GM23248 (cell line): ENCODE results near the gene TBX21. TPM values are rescaled to one million over a fixed set of nuclear protein-coding genes. Genes with fewer than 3 reads are reported as not detected.
A peak's percentile ranks its signal among the peaks of the same experiment; 100 is the strongest.

Experiments used
- DNase-seq: peaks from one replicate; pipeline ENCODE4 v3.0.0-alpha.2; 2015
- H2AFZ ChIP-seq: fragments of 200-600 bp; sonication (generic); 2 replicates; pipeline ENCODE4 v1.6.1; 2016; ENCODE audit warnings: antibody characterized with exemption
- H3F3A ChIP-seq: fragments of 200-600 bp; sonication (generic); 2 replicates; pipeline ENCODE4 v1.6.1; 2016; ENCODE audit warnings: mild to moderate bottlenecking, antibody characterized with exemption, mixed run types; ENCODE audit not compliant: insufficient read depth
- H3K27ac ChIP-seq: fragments of 200-600 bp; sonication (generic); 2 replicates; pipeline ENCODE4 v1.5.1; 2016; ENCODE audit warnings: mild to moderate bottlenecking
- H3K27me3 ChIP-seq: fragments of 200-600 bp; sonication (generic); replicated peaks from 2 replicates; pipeline ENCODE4 v1.6.1; 2016; ENCODE audit warnings: mild to moderate bottlenecking; ENCODE audit not compliant: insufficient read depth
- H3K36me3 ChIP-seq: fragments of 200-600 bp; sonication (generic); 2 replicates; pipeline ENCODE4 v1.6.1; 2016; ENCODE audit warnings: low read depth, mild to moderate bottlenecking
- H3K4me1 ChIP-seq: fragments of 200-600 bp; sonication (generic); 2 replicates; pipeline ENCODE4 v1.6.1; 2016; ENCODE audit warnings: mild to moderate bottlenecking; ENCODE audit not compliant: insufficient read depth
- H3K4me2 ChIP-seq: fragments of 200-600 bp; sonication (generic); one replicate; pipeline ENCODE4 v1.6.1; 2016; ENCODE audit warnings: mild to moderate bottlenecking; ENCODE audit not compliant: unreplicated experiment
- H3K4me3 ChIP-seq: fragments of 200-600 bp; sonication (generic); 2 replicates; pipeline ENCODE4 v1.5.1; 2016; ENCODE audit warnings: mild to moderate bottlenecking
- H3K79me2 ChIP-seq: fragments of 200-600 bp; sonication (generic); 2 replicates; pipeline ENCODE4 v1.6.1; 2016; ENCODE audit warnings: mild to moderate bottlenecking; ENCODE audit not compliant: insufficient read depth
- H3K9ac ChIP-seq: fragments of 200-600 bp; sonication (generic); 2 replicates; pipeline ENCODE4 v1.6.1; 2016; ENCODE audit warnings: mild to moderate bottlenecking
- H3K9me2 ChIP-seq: fragments of 200-600 bp; sonication (generic); 2 replicates; pipeline ENCODE4 v1.6.1; 2016; ENCODE audit warnings: mixed run types, mild to moderate bottlenecking, moderate library complexity; ENCODE audit not compliant: insufficient read depth
- H3K9me3 ChIP-seq: fragments of 200-600 bp; sonication (generic); one replicate; pipeline ENCODE4 v1.6.1; 2017; ENCODE audit warnings: low read depth
- H4K20me1 ChIP-seq: fragments of 200-600 bp; sonication (generic); 2 replicates; pipeline ENCODE4 v1.6.0; 2016; ENCODE audit not compliant: insufficient read depth
- EZH2 ChIP-seq: fragments of 200-600 bp; sonication (generic); IDR thresholded peaks from 2 replicates; pipeline ENCODE4 v1.6.1; 2018; ENCODE audit warnings: antibody characterized with exemption, mild to moderate bottlenecking; ENCODE audit not compliant: insufficient read depth, poor library complexity, severe bottlenecking
- EZH2phosphoT487 ChIP-seq: fragments of 200-600 bp; sonication (generic); IDR thresholded peaks from 2 replicates; pipeline ENCODE4 v1.6.1; 2018; ENCODE audit warnings: antibody characterized with exemption, moderate library complexity, mild to moderate bottlenecking, low read depth; ENCODE audit not compliant: insufficient read depth
- WGBS, 2 experiments: methylation state at CpG; one replicate each; pipeline ENCODE4 v1.1.6; 2015 to 2017; ENCODE audit warnings: low lambda C conversion rate in 2 of 2, low coverage in 1 of 2; ENCODE audit errors: missing lambda C conversion rate in 2 of 2; 5-methylcytosine and 5-hydroxymethylcytosine counted together
- in situ Hi-C: fragments of 300-500 bp; cut with MboI; formaldehyde crosslinking; loops from 2 replicates; pipeline ENCODE4 v1.15.0; 2020
- polyA plus RNA-seq: library from polyadenylated mRNA; unstranded; fragments of >200 nt; fragmentation: Nextera tagmentation; extraction: Ambion mirVana; gene quantifications from 2 replicates; pipeline ENCODE4 v1.2.1, GENCODE V29; 2016
- total RNA-seq: library from RNA; depleted of rRNA; stranded (reverse); fragments of >200 nt; shearing (Covaris generic); gene quantifications from 2 replicates; pipeline ENCODE4 v1.2.3, GENCODE V29; 2014

The TBX21 gene
- total and polyA plus RNA-seq, 2 experiments from 2014 or later, result not detected

GRCh38 chr17:47774987-47775580 is 42.0 kb downstream of the TBX21 start:
- no peaks in the 10 kb centered on the region for H3F3A ChIP-seq
- H3K4me3 ChIP-seq, result no peak overlapping the region
- H3K27me3 ChIP-seq, result peaks cover 47% of the 10 kb centered on the region
- in situ Hi-C loops, result no loop called here
- TF ChIP-seq EZH2, result no peak
- H3K79me2 ChIP-seq, result no peaks in the 10 kb centered on the region
- H3K4me2 ChIP-seq, result no peak overlapping the region
- H3K9me3 ChIP-seq, result no peaks in the 10 kb centered on the region
- H2AFZ ChIP-seq, result no peak overlapping the region
- no peak overlapping the region for H3K9ac ChIP-seq
- H4K20me1 ChIP-seq, result no peaks in the 10 kb centered on the region
- H3K27ac ChIP-seq, result no peak overlapping the region
- 75 to 87% methylated on average over 1 of the region's 1 CpG for WGBS, 2 experiments
- H3K36me3 ChIP-seq, result no peaks in the 10 kb centered on the region
- no peaks in the 10 kb centered on the region for H3K9me2 ChIP-seq
- DNase-seq, result no peak
- H3K4me1 ChIP-seq, result no peaks in the 10 kb centered on the region

DNA sequence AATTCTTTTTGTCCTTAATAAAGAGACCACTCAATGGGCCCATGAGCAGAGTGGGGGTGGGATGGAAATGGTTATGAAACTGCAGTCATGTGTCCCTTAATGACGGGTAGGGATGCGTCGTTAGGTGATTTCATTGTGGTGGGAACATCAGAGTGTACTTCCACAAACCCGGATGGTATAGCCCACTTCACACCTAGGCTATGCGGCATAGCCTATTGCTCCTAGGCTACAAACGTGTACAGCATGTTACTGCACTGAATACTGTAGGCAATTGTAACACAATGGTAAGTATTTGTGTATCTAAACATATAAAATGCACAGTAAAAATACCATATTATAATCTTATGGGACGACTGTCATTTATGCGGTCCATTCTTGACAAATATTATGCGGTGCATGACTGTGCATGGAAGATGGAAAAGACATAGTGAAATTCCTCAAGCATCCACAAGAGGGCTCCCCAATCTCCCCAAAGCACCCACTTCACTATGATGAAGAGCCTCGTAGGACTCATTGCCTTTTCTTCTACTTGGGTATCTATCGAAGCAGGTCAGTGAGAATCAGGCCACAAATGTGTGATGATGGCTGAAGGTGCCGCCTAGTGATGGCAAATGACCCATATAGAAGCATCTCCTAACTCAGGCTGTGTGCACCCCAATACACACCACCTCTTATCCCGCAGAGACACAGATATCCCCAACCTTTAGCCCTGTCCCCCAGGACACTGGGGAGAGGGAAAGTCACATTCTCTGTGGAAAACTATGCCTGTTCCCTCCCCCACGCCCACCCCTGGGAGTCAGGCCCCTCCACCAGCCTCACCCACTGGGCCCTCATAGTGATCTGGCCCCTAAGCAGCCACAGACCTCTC is 43.5 kb downstream of the TBX21 start:
- no peaks in the 10 kb centered on the region for H3K4me1 ChIP-seq
- H3K27ac ChIP-seq, result no peak overlapping the region
- 38% methylated on average over 13 to 14 of the region's 14 CpGs for WGBS, 2 experiments
- no peak overlapping the region for H3K4me3 ChIP-seq
- H3K79me2 ChIP-seq, result no peaks in the 10 kb centered on the region
- no peaks in the 10 kb centered on the region for H4K20me1 ChIP-seq
- peak; percentile 66 for DNase-seq
- no peaks in the 10 kb centered on the region for H3K9me3 ChIP-seq
- no peak overlapping the region for H3K4me2 ChIP-seq
- no peaks in the 10 kb centered on the region for H3K36me3 ChIP-seq
- H3K27me3 ChIP-seq, result peaks cover 59% of the 10 kb centered on the region
- TF ChIP-seq EZH2phosphoT487 (no peak), EZH2 (no peak)
- no peak overlapping the region for H2AFZ ChIP-seq
- no peaks in the 10 kb centered on the region for H3F3A ChIP-seq
- in situ Hi-C loops, result no loop called here
- H3K9ac ChIP-seq, result no peak overlapping the region
- H3K9me2 ChIP-seq, result no peaks in the 10 kb centered on the region

GRCh38 chr17:47778184-47778635 is 45.2 kb downstream of the TBX21 start:
- H3K9ac ChIP-seq, result no peak overlapping the region
- peak; percentile 13 for DNase-seq
- in situ Hi-C loops, result no loop called here
- no peak overlapping the region for H3K27ac ChIP-seq
- no peaks in the 10 kb centered on the region for H3K9me3 ChIP-seq
- no peak overlapping the region for H3K4me2 ChIP-seq
- TF ChIP-seq EZH2, result no peak
- no peak for TF ChIP-seq EZH2phosphoT487
- no peaks in the 10 kb centered on the region for H3K9me2 ChIP-seq
- H3K79me2 ChIP-seq, result no peaks in the 10 kb centered on the region
- H3K4me3 ChIP-seq, result no peak overlapping the region
- peaks cover 58% of the 10 kb centered on the region for H3K27me3 ChIP-seq
- no peak overlapping the region for H2AFZ ChIP-seq
- no peaks in the 10 kb centered on the region for H4K20me1 ChIP-seq
- H3K4me1 ChIP-seq, result no peaks in the 10 kb centered on the region
- no peaks in the 10 kb centered on the region for H3F3A ChIP-seq
- H3K36me3 ChIP-seq, result no peaks in the 10 kb centered on the region
- 12 to 42% methylated on average over 6 to 27 of the region's 45 CpGs for WGBS, 2 experiments

DNA sequence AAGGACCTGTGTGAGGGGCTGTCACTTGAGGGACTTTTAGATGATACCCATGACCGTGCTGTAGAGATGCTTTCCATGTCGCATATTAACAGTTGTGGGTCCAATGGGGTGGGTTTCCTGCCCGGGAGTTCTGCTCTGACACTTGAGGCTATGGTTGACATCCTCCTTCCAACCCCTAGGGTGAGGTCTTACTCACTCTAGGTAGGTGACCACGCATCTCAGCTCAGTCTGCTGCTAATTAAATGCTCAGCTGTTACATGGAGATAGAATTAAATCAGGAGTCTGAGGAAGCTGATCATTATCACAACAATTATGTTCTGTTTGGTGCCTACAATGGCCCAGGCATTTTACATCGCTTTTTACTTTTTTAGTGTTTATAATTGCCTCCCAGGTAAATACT is 48.4 kb downstream of the TBX21 start:
- no peak overlapping the region for H3K4me2 ChIP-seq
- TF ChIP-seq EZH2 (no peak), EZH2phosphoT487 (no peak)

More for the DNA sequence above, 48.4 kb downstream of the TBX21 start:
- WGBS, 2 experiments, result 44 to 55% methylated on average over 5 of the region's 5 CpGs
- Histone ChIP-seq H3K4me1 (no peaks in the 10 kb centered on the region), H3K9me3 (no peaks in the 10 kb centered on the region), H3K4me3 (no peak overlapping the region), H3K9me2 (no peaks in the 10 kb centered on the region), H3K27me3 (peaks cover 47% of the 10 kb centered on the region), H3K36me3 (no peaks in the 10 kb centered on the region), H3K9ac (no peak overlapping the region), H3K27ac (no peak overlapping the region), H3F3A (no peaks in the 10 kb centered on the region), H3K79me2 (no peaks in the 10 kb centered on the region), H4K20me1 (no peaks in the 10 kb centered on the region), H2AFZ (no peak overlapping the region)
- DNase-seq, result no peak
- in situ Hi-C loops, result no loop called here
